SIG-M5 (cell line): ENCODE measurements around the gene HLA-A.

Experiments used
- DNase-seq: peaks from one replicate; lab custom pipeline; 2025; lab: John Stamatoyannopoulos, UW

The HLA-A gene

GRCh38 chr6:29935273-29935955, 6.9 kb upstream of the HLA-A start:
- DNase-seq = no peak

- DNase-seq = no peak
Observed at GRCh38 chr6:29938746-29939508, 3.4 kb upstream of the HLA-A start.

DNA sequence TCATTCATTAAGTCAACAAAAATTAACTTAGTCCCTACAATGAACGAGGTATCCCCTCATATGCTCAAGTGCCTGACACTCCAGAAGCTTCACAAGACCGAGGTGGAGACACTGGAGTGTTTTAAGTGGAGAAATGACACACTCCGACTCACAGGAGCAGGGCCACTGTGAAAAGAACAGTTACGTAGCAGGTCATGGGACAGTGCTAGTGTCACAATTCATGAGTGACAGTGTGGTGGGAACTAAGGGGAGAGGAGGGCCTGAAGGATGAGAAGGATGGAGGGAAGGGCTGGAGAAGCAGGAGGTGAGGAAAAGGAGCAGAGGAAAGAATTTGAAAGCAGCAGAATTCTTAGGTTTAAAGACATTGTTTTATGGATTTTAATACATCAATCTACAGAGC, 1.3 kb upstream of the HLA-A start:
- DNase-seq = no peak

GRCh38 chr6:29941471-29941870, 861 bp upstream of the HLA-A start:
- no peak for DNase-seq

DNA sequence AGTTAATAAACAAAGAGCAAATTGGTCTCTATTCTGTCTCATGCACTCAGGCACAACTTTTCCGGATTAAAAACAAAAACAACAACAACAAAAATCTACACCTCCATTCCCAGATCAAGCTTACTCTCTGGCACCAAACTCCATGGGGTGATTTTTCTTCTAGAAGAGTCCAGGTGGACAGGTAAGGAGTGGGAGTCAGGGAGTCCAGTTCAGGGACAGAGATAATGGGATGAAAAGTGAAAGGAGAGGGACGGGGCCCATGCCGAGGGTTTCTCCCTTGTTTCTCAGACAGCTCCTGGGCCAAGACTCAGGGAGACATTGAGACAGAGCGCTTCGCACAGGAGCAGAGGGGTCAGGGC, 437 bp upstream of the HLA-A start:
- DNase-seq = no peak

DNA sequence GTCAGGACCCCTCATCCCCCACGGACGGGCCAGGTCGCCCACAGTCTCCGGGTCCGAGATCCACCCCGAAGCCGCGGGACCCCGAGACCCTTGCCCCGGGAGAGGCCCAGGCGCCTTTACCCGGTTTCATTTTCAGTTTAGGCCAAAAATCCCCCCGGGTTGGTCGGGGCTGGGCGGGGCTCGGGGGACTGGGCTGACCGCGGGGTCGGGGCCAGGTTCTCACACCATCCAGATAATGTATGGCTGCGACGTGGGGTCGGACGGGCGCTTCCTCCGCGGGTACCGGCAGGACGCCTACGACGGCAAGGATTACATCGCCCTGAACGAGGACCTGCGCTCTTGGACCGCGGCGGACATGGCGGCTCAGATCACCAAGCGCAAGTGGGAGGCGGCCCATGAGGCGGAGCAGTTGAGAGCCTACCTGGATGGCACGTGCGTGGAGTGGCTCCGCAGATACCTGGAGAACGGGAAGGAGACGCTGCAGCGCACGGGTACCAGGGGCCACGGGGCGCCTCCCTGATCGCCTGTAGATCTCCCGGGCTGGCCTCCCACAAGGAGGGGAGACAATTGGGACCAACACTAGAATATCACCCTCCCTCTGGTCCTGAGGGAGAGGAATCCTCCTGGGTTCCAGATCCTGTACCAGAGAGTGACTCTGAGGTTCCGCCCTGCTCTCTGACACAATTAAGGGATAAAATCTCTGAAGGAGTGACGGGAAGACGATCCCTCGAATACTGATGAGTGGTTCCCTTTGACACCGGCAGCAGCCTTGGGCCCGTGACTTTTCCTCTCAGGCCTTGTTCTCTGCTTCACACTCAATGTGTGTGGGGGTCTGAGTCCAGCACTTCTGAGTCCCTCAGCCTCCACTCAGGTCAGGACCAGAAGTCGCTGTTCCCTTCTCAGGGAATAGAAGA, 978 bp downstream of the HLA-A start:
- DNase-seq = no peak

- DNase-seq = no peak
Observed at GRCh38 chr6:29945281-29945820, 3.0 kb downstream of the HLA-A start.

DNA sequence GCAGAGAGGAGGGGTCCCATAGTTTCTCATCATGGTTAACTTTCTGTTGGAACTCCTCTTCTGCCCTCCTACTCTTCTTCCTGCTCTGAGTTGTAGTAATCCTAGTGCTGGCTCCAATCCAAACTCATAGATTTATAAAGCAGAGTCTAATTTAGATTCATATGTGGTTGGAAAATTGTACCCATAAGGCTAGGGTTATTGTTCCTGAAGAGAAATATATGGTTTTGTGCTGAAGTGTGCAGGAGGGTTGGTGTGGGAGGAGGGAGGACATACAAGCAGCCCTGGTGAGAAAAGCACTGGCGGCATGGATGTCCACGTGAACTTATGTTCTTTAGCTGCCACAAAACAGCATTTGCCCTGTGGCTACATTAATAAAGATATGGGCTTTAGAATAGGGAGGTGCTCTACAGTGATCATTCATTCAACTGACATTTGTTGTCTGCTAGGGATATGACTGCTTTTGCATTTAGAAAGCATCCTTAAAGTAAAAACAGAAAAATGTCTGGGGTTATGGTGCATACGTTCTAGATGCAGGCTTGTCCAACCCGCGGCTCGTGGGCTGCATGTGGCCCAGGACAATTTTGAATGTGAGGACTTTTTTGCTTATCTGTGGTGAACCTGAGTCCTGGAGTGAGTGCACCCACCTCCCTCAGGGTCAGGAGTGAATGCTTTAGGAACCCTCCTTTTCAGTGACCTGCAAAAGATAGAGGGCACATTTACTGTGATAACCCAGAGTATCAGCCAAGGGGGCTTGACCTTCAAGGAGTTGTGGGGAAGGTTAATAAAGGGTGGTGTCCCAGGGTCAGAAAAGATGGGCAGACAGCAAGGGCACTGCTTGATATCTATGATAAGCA, 4.1 kb downstream of the HLA-A start:
- DNase-seq = no peak

DNA sequence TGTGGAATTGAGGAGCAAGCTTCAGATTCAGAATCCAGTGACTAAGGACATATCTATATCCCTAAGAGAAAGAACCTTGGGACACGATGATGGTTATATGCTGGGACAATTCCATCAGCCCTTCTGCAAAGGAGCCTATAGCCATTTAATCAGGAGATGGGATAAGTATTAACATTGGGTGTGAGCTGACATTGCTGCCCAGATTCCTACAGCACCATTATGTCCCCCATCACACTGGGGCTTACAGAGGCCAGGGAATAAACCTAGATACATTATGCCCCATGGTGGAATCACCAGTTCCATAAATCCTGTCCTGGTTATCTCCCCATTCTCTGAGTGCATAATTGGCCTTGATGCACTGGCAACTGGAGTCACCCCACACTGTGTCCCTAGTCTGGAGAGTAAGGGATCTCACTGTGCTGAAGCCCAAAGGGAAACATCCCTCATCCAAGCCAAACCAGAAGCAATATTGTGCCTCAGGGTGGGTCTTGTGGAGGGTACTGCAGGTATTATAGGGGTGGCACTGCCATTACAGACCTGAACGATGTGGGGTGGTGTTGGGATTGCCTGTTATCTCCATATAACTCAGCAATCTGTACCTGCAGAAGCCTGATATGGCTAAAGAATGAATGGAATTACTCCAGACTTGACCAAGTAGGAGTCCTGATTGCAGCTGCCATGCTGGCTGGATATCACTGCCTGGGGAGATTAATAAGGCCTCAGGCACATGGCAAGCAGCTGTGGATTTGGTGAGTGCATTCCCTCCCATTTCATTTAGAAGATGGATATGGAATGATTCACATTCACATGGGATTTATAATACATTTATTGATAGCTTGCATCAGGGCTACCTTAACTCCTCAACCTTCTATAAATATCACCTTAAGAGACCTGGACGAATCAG, 5.0 kb downstream of the HLA-A start:
- DNase-seq = no peak

GRCh38 chr6:29948277-29948676, 5.9 kb downstream of the HLA-A start:
- no peak for DNase-seq

GRCh38 chr6:29949934-29950333, 7.6 kb downstream of the HLA-A start:
- no peak for DNase-seq

DNA sequence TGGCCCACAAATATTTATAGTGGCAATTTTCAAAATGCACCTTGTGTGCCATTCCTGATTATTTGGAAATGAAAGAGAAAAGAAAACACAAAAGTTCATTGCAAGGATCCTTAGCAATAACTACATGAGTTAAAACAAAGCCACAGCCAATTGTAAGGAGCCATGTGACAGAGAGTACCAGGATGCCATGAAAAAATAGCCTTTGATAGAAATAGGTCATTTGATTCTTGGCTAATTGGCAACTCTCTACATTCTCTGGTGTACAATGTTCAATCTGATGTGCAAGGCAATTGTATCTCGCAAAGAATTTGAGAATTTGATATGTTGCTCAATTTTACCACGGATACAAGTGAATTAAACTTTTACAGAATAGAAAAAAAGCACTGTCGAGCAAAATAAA, 9.6 kb downstream of the HLA-A start:
- DNase-seq = no peak

DNA sequence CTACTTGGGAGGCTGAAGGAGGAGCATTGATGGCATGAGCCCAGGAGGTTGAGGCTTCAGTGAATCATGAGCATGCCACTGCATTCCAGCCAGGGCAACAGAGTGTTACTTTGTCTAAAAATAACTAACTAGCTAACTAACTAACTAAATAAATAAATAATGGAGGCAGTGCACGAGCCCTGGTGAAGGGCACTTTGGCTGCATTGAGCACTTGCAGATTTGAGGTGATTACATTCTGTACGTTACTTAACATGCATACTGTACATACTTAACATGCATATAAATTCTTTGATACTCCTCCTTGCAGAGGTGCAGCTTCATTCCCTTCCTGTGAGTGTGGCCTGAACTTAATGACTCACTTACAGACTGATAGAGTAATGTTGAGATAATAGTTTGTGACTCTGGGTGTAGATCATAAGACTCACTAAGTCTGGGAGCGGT, 10.7 kb downstream of the HLA-A start:
- DNase-seq = no peak

DNA sequence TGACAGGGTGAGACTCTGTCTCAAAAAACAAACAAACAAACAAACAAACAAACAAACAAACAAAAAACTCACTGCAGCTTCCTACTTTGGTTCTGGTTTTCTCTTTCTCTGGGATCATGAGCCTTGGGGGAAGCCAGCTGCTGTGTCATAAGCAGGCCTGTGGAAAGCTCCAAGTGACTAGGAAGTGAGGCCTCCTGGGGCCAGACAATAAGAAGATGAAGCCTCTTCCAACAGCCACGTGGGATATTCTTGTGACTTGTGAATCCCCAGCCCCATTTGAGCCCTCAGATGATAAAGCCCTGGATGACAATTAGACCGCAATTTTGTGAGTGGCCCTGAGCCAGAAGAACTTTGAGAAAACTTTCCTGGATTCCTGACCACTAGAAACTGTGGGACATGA, 11.4 kb downstream of the HLA-A start:
- no peak for DNase-seq

DNA sequence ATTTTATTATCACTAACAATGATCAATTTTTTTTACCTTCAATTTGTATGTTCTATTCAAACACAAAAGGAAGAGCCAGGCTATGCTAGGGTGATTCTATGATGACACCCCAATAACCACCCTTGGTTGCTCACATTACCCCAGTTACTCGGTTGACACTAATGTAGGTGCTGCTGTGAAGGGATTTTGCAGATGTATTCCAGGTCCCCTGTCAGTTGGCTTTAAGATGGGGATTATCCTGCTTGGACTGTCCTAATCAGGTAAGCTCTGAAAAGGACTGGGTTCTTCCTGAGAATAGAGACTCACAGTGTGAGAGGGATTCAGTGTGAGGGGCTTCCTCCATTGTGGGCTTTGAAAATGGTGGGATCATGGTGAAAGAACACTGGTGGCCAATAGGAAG, 11.9 kb downstream of the HLA-A start:
- DNase-seq = no peak

- no peak for DNase-seq
Observed at GRCh38 chr6:29955783-29956182, 13.5 kb downstream of the HLA-A start.

DNA sequence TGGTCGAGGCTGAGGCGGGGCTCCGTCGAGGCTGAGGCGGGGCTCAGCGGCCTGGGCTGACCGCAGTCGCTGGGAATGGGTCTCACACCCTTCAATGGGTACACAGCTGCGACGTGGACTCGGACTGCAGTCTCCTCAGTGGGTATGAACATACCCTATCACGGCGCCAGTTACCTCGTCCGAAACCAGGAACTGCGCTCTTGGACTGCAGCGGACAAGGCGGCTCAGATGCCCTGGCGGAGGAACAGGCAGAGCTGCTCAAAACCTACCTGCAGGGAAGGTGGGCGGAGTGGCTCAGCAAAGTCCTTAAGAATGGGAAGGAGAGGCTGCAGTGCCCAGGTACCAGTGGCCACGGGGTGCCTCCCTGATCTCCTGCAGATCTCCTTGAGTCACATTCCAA, 14.2 kb downstream of the HLA-A start:
- no peak for DNase-seq

DNA sequence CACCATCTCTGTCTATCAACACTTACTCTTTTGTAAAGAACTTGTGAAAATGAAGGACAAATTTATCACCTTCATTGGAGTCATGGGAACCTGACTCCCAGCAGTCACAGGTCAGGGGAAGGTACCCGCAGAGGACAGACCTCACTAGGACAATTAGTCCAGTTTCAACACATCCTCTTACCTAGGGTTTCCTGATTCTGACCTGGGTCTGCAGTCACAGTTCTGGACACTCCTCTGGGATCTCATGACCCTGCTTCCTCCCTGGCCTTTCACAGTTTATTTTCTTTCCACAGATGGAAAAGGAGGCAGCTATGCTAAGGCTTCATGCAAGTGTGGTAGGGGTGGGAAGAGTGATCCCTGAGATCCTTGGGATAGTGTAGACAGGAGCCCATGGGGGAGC, 15.7 kb downstream of the HLA-A start:
- no peak for DNase-seq

- no peak for DNase-seq
Observed at GRCh38 chr6:29958921-29959320, 16.6 kb downstream of the HLA-A start.

- DNase-seq = no peak
Observed at GRCh38 chr6:29959467-29959866, 17.1 kb downstream of the HLA-A start.
